DND-41 (cell line): Measurements from ENCODE around the gene ELOVL7.

Experiments
- ATAC-seq: fragments of 200-7000 bp; cut with Tn5 transposase; 3 replicates; pipeline ENCODE4 v1.9.1; 2021; ENCODE audit warnings: low read depth; ENCODE audit not compliant: insufficient read depth
- DNase-seq: peaks from one replicate; pipeline ENCODE4 v3.0.0-alpha.2; 2020
- H2AFZ ChIP-seq: 2 replicates; pipeline ENCODE4 v1.6.0; 2012; ENCODE audit warnings: low read depth, low read length
- H3K27ac ChIP-seq: 2 replicates; pipeline ENCODE4 v1.5.1; 2012; ENCODE audit warnings: low read length, inconsistent platforms
- H3K27me3 ChIP-seq: fragments of 200-600 bp; sonication (generic); 2 replicates; pipeline ENCODE4 v1.6.0; 2012; ENCODE audit warnings: low read length, mild to moderate bottlenecking, inconsistent platforms; ENCODE audit not compliant: insufficient read depth, poor library complexity
- H3K36me3 ChIP-seq: 2 replicates; pipeline ENCODE4 v1.5.1; 2012; ENCODE audit warnings: low read length, inconsistent platforms; ENCODE audit not compliant: insufficient read depth
- H3K4me1 ChIP-seq: 2 replicates; pipeline ENCODE4 v1.5.1; 2012; ENCODE audit warnings: mild to moderate bottlenecking, low read length; ENCODE audit not compliant: insufficient read depth
- H3K4me2 ChIP-seq: 2 replicates; pipeline ENCODE4 v1.6.0; 2012; ENCODE audit warnings: mild to moderate bottlenecking, moderate library complexity, low read length, inconsistent platforms; ENCODE audit not compliant: insufficient read depth
- H3K4me3 ChIP-seq, 2 experiments: fragments of 200-600 bp in 1 of 2; shearing (Covaris generic) in 1 of 2; 2 replicates each; pipeline ENCODE4 v1.5.1; 2012 to 2016; ENCODE audit warnings: inconsistent platforms in 2 of 2, low read length in 2 of 2, mild to moderate bottlenecking in 2 of 2, low read depth in 1 of 2, moderate library complexity in 1 of 2
- H3K79me2 ChIP-seq: 2 replicates; pipeline ENCODE4 v1.6.0; 2012; ENCODE audit warnings: low read length, inconsistent platforms; ENCODE audit not compliant: insufficient read depth
- H3K9ac ChIP-seq: 2 replicates; pipeline ENCODE4 v1.6.0; 2012; ENCODE audit warnings: low read depth, mild to moderate bottlenecking, inconsistent platforms, low read length, moderate library complexity
- H3K9me3 ChIP-seq: 2 replicates; pipeline ENCODE4 v1.5.1; 2012; ENCODE audit warnings: low read length, moderate library complexity, mild to moderate bottlenecking, inconsistent platforms; ENCODE audit not compliant: insufficient read depth, severe bottlenecking
- H4K20me1 ChIP-seq: 2 replicates; pipeline ENCODE4 v1.6.0; 2012; ENCODE audit warnings: low read length; ENCODE audit not compliant: insufficient read depth
- EZH2 ChIP-seq: IDR thresholded peaks from 3 replicates; pipeline ENCODE4 v1.6.1; 2012; ENCODE audit warnings: borderline replicate concordance, low read depth, mild to moderate bottlenecking, moderate library complexity, low read length, inconsistent platforms; ENCODE audit not compliant: severe bottlenecking
- TF ChIP-seq, protein P1 (sequence below): IDR thresholded peaks from 2 replicates; pipeline ENCODE4 v1.5.1; 2012; ENCODE audit warnings: borderline replicate concordance, low read length, moderate library complexity, mild to moderate bottlenecking; ENCODE audit not compliant: poor library complexity, severe bottlenecking; ENCODE audit errors: extremely low read depth

Gene ELOVL7

DNA sequence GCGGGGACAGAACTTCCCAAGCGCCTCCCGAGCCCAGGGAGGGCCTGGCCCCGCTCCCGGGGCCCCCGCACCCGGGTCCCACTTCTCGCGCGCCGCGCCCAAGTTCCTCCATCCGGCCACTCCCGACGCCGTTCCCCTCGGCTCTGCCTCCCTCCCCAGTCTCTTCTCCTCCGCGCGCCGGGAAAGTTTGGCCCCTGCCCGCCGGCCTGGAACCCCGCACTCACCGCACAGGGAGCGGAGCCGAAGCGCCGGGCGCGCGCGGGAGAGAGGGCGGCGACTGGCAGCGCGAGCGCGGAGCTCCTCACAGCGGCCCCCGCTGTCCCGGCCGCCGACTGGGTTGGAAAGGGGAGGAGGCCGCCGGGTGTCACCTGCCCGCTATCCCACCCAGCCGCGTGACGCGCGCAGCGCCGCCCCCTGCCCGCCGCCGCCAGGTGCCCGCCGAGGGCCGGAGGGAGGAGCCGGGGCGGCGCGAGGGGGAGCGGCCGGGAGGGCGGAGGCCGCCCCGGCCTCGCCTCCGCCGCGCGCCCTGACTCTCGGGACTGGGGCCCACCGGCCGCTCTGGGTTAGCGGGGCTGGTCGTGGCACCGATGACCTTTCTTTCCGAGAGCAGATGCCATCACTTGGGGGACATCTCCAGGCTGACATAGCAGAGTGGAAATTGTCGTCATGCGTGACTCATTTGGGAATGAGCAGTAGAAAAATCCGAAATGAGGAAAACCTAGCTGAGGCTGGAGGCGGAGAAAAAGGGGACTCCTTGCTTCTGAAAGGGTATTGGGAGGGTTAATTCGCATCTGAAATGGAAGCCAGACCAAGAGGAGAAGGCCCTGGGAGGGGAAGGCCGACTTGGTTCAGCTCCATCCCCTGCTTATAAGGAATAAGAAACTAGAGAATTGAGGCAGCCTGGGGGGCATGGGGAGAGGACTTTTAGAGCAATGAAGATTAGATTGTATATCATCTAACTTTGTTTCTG lies at the start of gene ELOVL7:
Gene ELOVL7 (minus strand): TSS at position 334 of the 970 bp plus-strand sequence. CDS start 56,872 bp downstream, outside the sequence.
- no peak for ATAC-seq
- no peak within 1 kb of the TSS for H3K4me2 ChIP-seq
- H3K27me3 ChIP-seq: no peaks in the 10 kb centered on the region
- H3K4me1 ChIP-seq: no peaks in the 10 kb centered on the region
- H3K79me2 ChIP-seq: no peaks in the 10 kb centered on the region
- H3K9me3 ChIP-seq: no peaks in the 10 kb centered on the region
- no peak for DNase-seq
- H3K36me3 ChIP-seq: no peaks in the 10 kb centered on the region
- H3K9ac ChIP-seq: no peak within 1 kb of the TSS
- TF ChIP-seq EZH2: no peak
- TF ChIP-seq, protein P1, sequence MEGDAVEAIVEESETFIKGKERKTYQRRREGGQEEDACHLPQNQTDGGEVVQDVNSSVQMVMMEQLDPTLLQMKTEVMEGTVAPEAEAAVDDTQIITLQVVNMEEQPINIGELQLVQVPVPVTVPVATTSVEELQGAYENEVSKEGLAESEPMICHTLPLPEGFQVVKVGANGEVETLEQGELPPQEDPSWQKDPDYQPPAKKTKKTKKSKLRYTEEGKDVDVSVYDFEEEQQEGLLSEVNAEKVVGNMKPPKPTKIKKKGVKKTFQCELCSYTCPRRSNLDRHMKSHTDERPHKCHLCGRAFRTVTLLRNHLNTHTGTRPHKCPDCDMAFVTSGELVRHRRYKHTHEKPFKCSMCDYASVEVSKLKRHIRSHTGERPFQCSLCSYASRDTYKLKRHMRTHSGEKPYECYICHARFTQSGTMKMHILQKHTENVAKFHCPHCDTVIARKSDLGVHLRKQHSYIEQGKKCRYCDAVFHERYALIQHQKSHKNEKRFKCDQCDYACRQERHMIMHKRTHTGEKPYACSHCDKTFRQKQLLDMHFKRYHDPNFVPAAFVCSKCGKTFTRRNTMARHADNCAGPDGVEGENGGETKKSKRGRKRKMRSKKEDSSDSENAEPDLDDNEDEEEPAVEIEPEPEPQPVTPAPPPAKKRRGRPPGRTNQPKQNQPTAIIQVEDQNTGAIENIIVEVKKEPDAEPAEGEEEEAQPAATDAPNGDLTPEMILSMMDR: no peak
- H2AFZ ChIP-seq: no peak within 1 kb of the TSS
- no peak within 1 kb of the TSS for H3K4me3 ChIP-seq
- no peaks in the 10 kb centered on the region for H4K20me1 ChIP-seq
- H3K27ac ChIP-seq: no peak within 1 kb of the TSS

DNA sequence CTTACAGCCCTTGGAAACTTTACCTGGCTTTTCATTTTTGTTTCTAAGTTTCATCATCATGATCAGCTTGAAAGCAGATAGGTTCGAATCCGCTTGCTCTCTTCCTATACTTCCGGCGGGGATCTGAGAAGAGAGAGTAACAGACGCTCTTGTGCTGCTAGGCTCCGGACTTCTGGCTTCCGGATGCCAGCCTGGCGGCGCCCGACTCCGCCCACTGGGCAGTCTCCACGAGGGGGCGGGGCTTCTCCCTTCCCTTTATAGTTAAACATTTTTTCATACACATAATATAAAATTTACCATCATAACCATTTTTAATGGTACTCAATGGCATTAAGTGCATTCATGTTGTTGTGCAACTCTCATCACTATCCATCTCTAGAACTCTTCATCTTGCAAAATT lies 49.5 kb upstream of the ELOVL7 start:
- peaks cover 42% of the 10 kb centered on the region; the same call in 1 of the 2 replicates for H3K36me3 ChIP-seq
- DNase-seq: no peak
- H2AFZ ChIP-seq: no peak overlapping the region
- H3K27ac ChIP-seq: no peak overlapping the region
- TF ChIP-seq EZH2: no peak
- H3K4me2 ChIP-seq: no peak overlapping the region
- no peak overlapping the region for H3K4me3 ChIP-seq
- no peak for ATAC-seq
- H3K79me2 ChIP-seq: no peaks in the 10 kb centered on the region
- H3K27me3 ChIP-seq: no peaks in the 10 kb centered on the region
- H4K20me1 ChIP-seq: no peaks in the 10 kb centered on the region
- no peaks in the 10 kb centered on the region for H3K9me3 ChIP-seq
- H3K9ac ChIP-seq: no peak overlapping the region
- no peaks in the 10 kb centered on the region for H3K4me1 ChIP-seq

DNA sequence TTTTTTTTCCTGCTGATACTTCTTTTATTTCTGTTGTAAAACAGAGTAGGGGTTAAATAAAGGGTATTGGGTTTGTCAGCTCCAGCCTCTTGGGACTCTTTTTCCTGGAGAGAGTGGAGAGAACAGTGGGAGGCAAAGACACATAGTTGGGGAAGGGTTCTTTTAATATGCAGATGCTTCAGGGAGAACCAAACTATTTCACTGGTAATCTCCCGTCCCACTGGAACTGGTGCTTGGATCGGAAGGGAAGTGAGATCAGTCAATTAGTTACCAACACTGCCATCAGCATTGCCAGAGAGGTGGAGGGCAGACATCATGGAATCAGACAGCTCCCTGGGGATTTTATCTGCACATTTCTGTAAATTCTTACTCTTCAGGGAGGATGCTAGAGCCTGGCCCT lies 47.6 kb upstream of the ELOVL7 start:
- TF ChIP-seq, protein P1: no peak
- TF ChIP-seq EZH2: no peak

More for the DNA sequence above, 47.6 kb upstream of the ELOVL7 start:
- no peak overlapping the region for H3K27ac ChIP-seq
- H3K79me2 ChIP-seq: no peaks in the 10 kb centered on the region
- no peak for DNase-seq
- H3K4me3 ChIP-seq: no peak overlapping the region
- peaks cover 30% of the 10 kb centered on the region; the same call in 1 of the 2 replicates for H3K36me3 ChIP-seq
- no peaks in the 10 kb centered on the region for H3K4me1 ChIP-seq
- no peak overlapping the region for H2AFZ ChIP-seq
- no peak overlapping the region for H3K9ac ChIP-seq
- H3K4me2 ChIP-seq: no peak overlapping the region
- no peaks in the 10 kb centered on the region for H4K20me1 ChIP-seq
- H3K27me3 ChIP-seq: no peaks in the 10 kb centered on the region
- H3K9me3 ChIP-seq: no peaks in the 10 kb centered on the region
- ATAC-seq: no peak
